ENCODE results near the gene RIOK1.
"Not testable (repeated sequence)": the region's sequence is repeated elsewhere in the genome, so short reads cannot be mapped to it uniquely, and the experiment has no call there.

Gene RIOK1
- 6.7 to 25.3 (median 16.1) reads per million in 17 experiments for total RNA-seq

GRCh38 chr6:7389451-7390225 lies at the start of gene RIOK1, which contains the start of gene CAGE1:
Gene RIOK1, plus strand, starts transcription at chr6:7389808. Its CDS starts 195 bp downstream, at chr6:7390003.
Gene CAGE1, minus strand, starts transcription at chr6:7389742. Its CDS starts 2,569 bp downstream, at chr6:7387173.
- peak; percentile 97 to 98 (median 97) for DNase-seq

DNA sequence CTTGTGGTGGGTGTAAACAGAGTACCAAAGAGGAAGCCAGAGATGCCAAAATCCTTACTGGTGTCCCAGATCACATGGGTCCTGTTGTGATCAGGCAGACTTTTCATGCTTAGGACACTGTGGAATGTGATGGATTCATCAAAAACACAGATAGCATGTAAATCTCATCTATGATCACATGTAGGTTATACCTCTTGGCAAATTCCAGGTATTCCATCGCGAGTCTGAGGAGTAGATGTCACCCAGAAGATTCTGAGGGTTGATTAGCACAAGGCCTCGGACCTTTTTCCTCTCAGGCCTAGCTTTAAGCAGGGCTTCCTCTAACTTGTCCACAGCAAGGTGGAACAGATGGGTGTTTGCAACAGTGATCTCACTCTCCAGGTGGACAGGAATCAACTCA lies 48.3 kb upstream of the RIOK1 start:
- no peak for DNase-seq

GRCh38 chr6:7341989-7342742 lies 47.4 kb upstream of the RIOK1 start:
- no peak for DNase-seq

DNA sequence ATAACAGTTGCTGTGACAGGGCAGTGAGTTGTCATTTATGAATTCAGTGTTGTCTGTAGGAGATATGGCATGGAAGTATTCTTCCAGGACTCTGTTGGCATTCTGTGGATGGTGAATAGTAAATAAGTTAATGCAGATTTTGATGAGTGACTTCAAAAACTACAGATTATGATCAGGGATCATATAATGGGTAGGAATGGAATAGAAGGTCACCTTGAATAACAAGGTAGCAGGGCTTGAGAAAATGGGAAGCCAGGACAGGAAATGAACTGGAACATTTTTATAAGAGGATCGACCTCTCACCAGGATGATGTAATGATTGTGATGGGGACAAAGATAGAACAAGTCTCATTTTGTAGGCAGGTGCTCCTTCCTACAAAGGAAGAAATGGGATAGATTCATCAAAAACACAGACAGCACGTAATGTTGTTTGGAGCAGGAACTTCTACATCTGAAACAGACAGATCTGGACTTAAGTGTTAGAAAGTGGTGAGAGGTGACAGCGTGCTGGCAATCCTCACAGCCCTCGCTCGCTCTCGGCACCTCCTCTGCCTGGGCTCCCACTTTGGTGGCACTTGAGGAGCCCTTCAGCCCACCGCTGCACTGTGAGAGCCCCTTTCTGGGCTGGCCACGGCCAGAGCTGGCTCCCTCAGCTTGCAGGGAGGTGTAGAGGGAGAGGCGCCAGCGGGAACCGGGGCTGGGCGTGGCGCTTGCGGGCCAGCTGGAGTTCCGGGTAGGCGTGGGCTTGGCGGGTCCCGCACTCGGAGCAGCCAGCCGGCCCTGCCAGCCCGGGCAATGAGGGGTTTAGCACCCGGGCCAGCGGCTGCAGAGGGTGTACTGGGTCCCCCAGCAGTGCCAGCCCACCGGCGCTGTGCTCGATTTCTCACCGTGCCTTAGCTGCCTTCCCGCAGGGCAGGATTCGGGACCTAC lies 45.8 kb upstream of the RIOK1 start:
- DNase-seq, result no peak

- not testable (repeated sequence) for DNase-seq
Measured at GRCh38 chr6:7344773-7345450, 44.7 kb upstream of the RIOK1 start.

- not testable (repeated sequence) for DNase-seq
Measured at GRCh38 chr6:7347551-7347997, 42.0 kb upstream of the RIOK1 start.

GRCh38 chr6:7350591-7350990 lies 39.0 kb upstream of the RIOK1 start:
- DNase-seq, result not testable (repeated sequence)

DNA sequence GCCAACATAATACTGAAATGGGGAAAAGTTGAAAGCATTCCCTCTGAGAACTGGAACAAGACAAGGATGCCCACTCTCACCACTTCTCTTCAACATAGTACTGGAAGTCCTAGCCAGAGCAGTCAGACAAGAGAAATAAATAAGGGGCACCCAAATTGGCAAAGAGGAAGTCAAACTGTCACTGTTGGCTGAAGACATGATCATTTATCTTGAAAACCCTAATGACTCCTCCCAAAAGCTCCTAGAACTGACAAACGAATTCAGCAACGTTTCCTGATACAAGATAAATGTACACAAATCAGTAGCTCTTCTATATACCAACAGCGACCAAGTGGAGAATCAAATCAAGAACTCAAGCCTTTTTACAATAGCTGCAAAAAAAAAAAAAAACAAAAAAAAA lies 37.7 kb upstream of the RIOK1 start:
- not testable (repeated sequence) for DNase-seq

DNA sequence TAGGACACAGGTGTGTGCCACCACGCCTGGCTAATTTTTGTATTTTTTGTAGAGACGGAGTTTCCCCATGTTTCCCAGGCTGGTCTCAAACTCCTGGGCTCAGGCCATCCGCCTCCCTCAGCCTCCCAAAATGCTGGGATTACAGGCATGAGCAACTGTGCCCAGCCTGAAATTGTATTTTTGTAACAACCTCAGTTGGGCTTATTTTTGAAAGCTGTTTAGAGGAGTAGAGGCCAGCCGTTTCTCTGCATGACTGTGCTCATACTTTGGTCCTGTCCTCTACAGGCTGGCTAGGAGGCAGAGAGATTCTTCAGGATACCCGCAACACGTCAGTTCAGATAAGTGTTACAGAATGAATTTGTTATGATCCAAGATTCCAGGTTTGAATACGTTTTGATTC lies 22.2 kb upstream of the RIOK1 start:
- no peak for DNase-seq

- DNase-seq, result peak; percentile 13 to 35 (median 24)
Measured at GRCh38 chr6:7373739-7374138, 15.9 kb upstream of the RIOK1 start.

GRCh38 chr6:7377961-7378360 lies 11.6 kb upstream of the RIOK1 start:
- DNase-seq, result no peak

GRCh38 chr6:7378740-7379139 lies 10.9 kb upstream of the RIOK1 start:
- DNase-seq, result no peak

GRCh38 chr6:7381092-7381491 lies 8.5 kb upstream of the RIOK1 start:
- DNase-seq, result no peak

- peak in 2 of 4 experiments; percentile 69 to 74 for DNase-seq
Measured at GRCh38 chr6:7389162-7389450, 502 bp upstream of the RIOK1 start.

GRCh38 chr6:7390226-7390878 lies 744 bp downstream of the RIOK1 start:
- DNase-seq, result peak in 3 of 4 experiments; percentile 2 to 17 (median 10)

GRCh38 chr6:7391151-7391550 lies 1.5 kb downstream of the RIOK1 start:
- DNase-seq, result peak; percentile 6 to 53 (median 30)

DNA sequence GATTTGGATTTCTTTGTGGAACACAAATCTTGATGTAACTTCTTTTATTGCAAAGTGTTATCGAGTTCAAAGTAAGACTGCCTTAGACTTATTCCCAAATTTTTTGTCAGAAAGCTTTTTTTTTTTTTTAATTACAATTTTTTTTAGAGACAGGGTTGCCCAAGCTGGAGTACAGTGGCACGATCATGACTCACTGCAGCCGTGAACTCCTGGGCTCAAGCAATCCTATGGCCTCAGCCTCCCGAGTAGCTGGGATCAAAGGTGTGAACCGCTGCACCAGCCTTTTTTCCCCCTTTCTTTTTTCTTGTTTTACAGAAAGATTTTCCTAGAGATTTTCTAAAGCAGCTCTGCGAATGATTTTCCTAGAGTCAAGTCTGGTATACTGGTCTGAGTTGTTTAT lies 2.8 kb downstream of the RIOK1 start:
- DNase-seq, result no peak

GRCh38 chr6:7401075-7401474 lies 11.5 kb downstream of the RIOK1 start:
- peak in 2 of 4 experiments; percentile 6 to 23 for DNase-seq

GRCh38 chr6:7402716-7403115 lies 13.1 kb downstream of the RIOK1 start:
- DNase-seq, result peak; percentile 50 to 81 (median 74)

GRCh38 chr6:7404546-7404945 lies 14.9 kb downstream of the RIOK1 start:
- DNase-seq, result no peak

- no peak for DNase-seq
Measured at GRCh38 chr6:7406743-7407142, 17.1 kb downstream of the RIOK1 start.
